Common myeloid progenitor, CD34-positive (primary cell): Measurements from ENCODE around the gene ADAM10.

Experiments
- CTCF ChIA-PET: fragments of 350-600 bp; sonication (Branson Sonifier 250); formaldehyde crosslinking; loops from one replicate; lab custom pipeline; 2021; ENCODE audit warnings: antibody characterized with exemption; lab: Charles Lee
- POLR2A ChIA-PET: fragments of 350-600 bp; sonication (Branson Sonifier 250); formaldehyde crosslinking; loops from one replicate; lab custom pipeline; 2021; ENCODE audit warnings: antibody characterized with exemption; lab: Charles Lee
- DNase-seq, 3 donors: peaks; one replicate each; pipeline versions ENCODE4 v3.0.0 to v3.0.0-alpha.2; 2013
- H3K27ac ChIP-seq, 2 experiments: 1 replicate in 1 of 2; 2 replicates in 1 of 2; pipeline ENCODE4 v1.7.0; 2013; ENCODE audit warnings: inconsistent platforms in 2 of 2, low read length in 2 of 2, mild to moderate bottlenecking in 2 of 2, low read depth in 1 of 2, moderate library complexity in 1 of 2; ENCODE audit not compliant: severe bottlenecking in 2 of 2, insufficient read depth in 1 of 2, poor library complexity in 1 of 2
- H3K27me3 ChIP-seq, 5 experiments: replicated peaks in 2 of 5; 1 replicate in 3 of 5; 2 replicates in 2 of 5; pipeline versions ENCODE4 v1.6.1 to v1.7.0; 2013; ENCODE audit warnings: low read length in 4 of 5, mild to moderate bottlenecking in 2 of 5, moderate library complexity in 2 of 5, inconsistent platforms in 1 of 5; ENCODE audit not compliant: insufficient read depth in 5 of 5, control insufficient read depth in 4 of 5
- H3K36me3 ChIP-seq, 4 experiments: 1 replicate in 2 of 4; 2 replicates in 2 of 4; pipeline versions ENCODE4 v1.6.1 to v1.7.0; 2013; ENCODE audit warnings: low read length in 3 of 4, control low read depth in 1 of 4, mild to moderate bottlenecking in 1 of 4; ENCODE audit not compliant: control insufficient read depth in 4 of 4, insufficient read depth in 4 of 4
- H3K4me1 ChIP-seq, 4 experiments: 1 replicate in 3 of 4; 2 replicates in 1 of 4; pipeline versions ENCODE4 v1.6.1 to v1.7.1; 2013; ENCODE audit warnings: low read length in 3 of 4, mild to moderate bottlenecking in 3 of 4, control low read depth in 1 of 4, inconsistent platforms in 1 of 4, moderate library complexity in 1 of 4; ENCODE audit not compliant: control insufficient read depth in 4 of 4, insufficient read depth in 4 of 4; ENCODE audit errors: control extremely low read depth in 1 of 4
- H3K4me3 ChIP-seq, 7 experiments: 1 replicate in 4 of 7; 2 replicates in 3 of 7; pipeline versions ENCODE4 v1.5.1 to v1.7.0; 2013; ENCODE audit warnings: mild to moderate bottlenecking in 7 of 7, low read length in 6 of 7, moderate library complexity in 6 of 7, inconsistent platforms in 2 of 7, low read depth in 2 of 7, control low read depth in 1 of 7; ENCODE audit not compliant: insufficient read depth in 4 of 7, control insufficient read depth in 1 of 7; ENCODE audit errors: extremely low read depth in 1 of 7
- H3K9me3 ChIP-seq, 5 experiments: 1 replicate in 4 of 5; 2 replicates in 1 of 5; pipeline versions ENCODE4 v1.6.1 to v1.7.1; 2013; ENCODE audit warnings: low read length in 4 of 5, mild to moderate bottlenecking in 2 of 5, inconsistent platforms in 1 of 5, low read depth in 1 of 5, moderate library complexity in 1 of 5; ENCODE audit not compliant: control insufficient read depth in 4 of 5, insufficient read depth in 2 of 5; ENCODE audit errors: control extremely low read depth in 1 of 5
- WGBS: methylation state at CpG from one replicate; pipeline ENCODE4 v1.1.5; 2013; ENCODE audit not compliant: insufficient coverage; 5-methylcytosine and 5-hydroxymethylcytosine counted together

The ADAM10 gene

GRCh38 chr15:58760385-58761009 is 11.0 kb upstream of the ADAM10 start:
- POLR2A ChIA-PET: no interaction called here
- Histone ChIP-seq H3K9me3 (peaks cover 3 to 7% (median 5%) of the 10 kb centered on the region in 5 experiments), H3K27me3 (no peaks in the 10 kb centered on the region), H3K4me3 (no peak overlapping the region), H3K27ac (no peak overlapping the region), H3K36me3 (no peaks in the 10 kb centered on the region), H3K4me1 (no peaks in the 10 kb centered on the region)
- CTCF ChIA-PET: interaction anchor here (0.6 to 1.8 kb wide), 5 partner anchors 9 to 548 kb away, joined by 3 to 6 read pairs (median 4); partner anchors contain the start of genes ADAM10 and MINDY2
- no peak for DNase-seq
- WGBS: 98% methylated on average over 4 of the region's 7 CpGs

GRCh38 chr15:58758141-58758540 is 8.6 kb upstream of the ADAM10 start:
- WGBS: 50% methylated on average over 1 of the region's 3 CpGs
- H3K9me3 ChIP-seq: no peaks in the 10 kb centered on the region
- no peak overlapping the region for H3K4me3 ChIP-seq
- POLR2A ChIA-PET: no interaction called here
- CTCF ChIA-PET: interaction anchor here (0.7 kb wide), 1 partner anchor 319 kb away, joined by 3 read pairs; no protein-coding TSS in a partner anchor
- no peak overlapping the region for H3K27ac ChIP-seq
- H3K36me3 ChIP-seq: no peaks in the 10 kb centered on the region
- H3K4me1 ChIP-seq: no peaks in the 10 kb centered on the region
- H3K27me3 ChIP-seq: no peaks in the 10 kb centered on the region
- DNase-seq: peak in 2 of 3 donors; percentile 15 to 26

- H3K4me3 ChIP-seq: no peak overlapping the region
- no peaks in the 10 kb centered on the region for H3K27me3 ChIP-seq
- CTCF ChIA-PET: interaction anchor here (1.8 kb wide), 1 partner anchor 9 kb away, joined by 7 read pairs; no protein-coding TSS in a partner anchor
- no peak overlapping the region for H3K27ac ChIP-seq
- no peaks in the 10 kb centered on the region for H3K9me3 ChIP-seq
- 94% methylated on average over 3 of the region's 6 CpGs for WGBS
- peak in 2 of 3 donors; percentile 17 to 33 for DNase-seq
- POLR2A ChIA-PET: no interaction called here
- H3K4me1 ChIP-seq: peaks cover 0 to 4% (median 0%) of the 10 kb centered on the region in 4 experiments
- H3K36me3 ChIP-seq: no peaks in the 10 kb centered on the region
Observed at GRCh38 chr15:58755956-58756355, 6.4 kb upstream of the ADAM10 start.

GRCh38 chr15:58755350-58755749 is 5.8 kb upstream of the ADAM10 start:
- DNase-seq: no peak
- H3K4me1 ChIP-seq: peaks cover 0 to 9% (median 3%) of the 10 kb centered on the region in 4 experiments
- no peaks in the 10 kb centered on the region for H3K36me3 ChIP-seq
- ChIA-PET CTCF (interaction anchor here (0.5 to 1.8 kb wide), 2 partner anchors 9 to 119 kb away, joined by 3 to 7 read pairs; no protein-coding TSS in a partner anchor), POLR2A (no interaction called here)
- H3K27ac ChIP-seq: no peak overlapping the region
- no CpG with 5 or more reads among the region's 3 CpGs for WGBS
- no peaks in the 10 kb centered on the region for H3K27me3 ChIP-seq
- no peak overlapping the region for H3K4me3 ChIP-seq
- H3K9me3 ChIP-seq: no peaks in the 10 kb centered on the region

GRCh38 chr15:58752716-58753115 is 3.2 kb upstream of the ADAM10 start:
- Histone ChIP-seq H3K27me3 (no peaks in the 10 kb centered on the region), H3K27ac (no peak overlapping the region), H3K9me3 (no peaks in the 10 kb centered on the region), H3K4me3 (no peak overlapping the region), H3K4me1 (peaks cover 3 to 20% (median 15%) of the 10 kb centered on the region in 4 experiments), H3K36me3 (no peaks in the 10 kb centered on the region)
- ChIA-PET CTCF (interaction anchor here (0.6 to 1.2 kb wide), 2 partner anchors 18 to 41 kb away, joined by 3 to 4 read pairs; partner anchors contain the start of gene MINDY2), POLR2A (no interaction called here)
- WGBS: 75% methylated on average over 1 of the region's 3 CpGs
- no peak for DNase-seq

GRCh38 chr15:58748852-58749531 is 515 bp downstream of the ADAM10 start:
- CTCF ChIA-PET: interaction anchor here (1.4 to 2.5 kb wide), 2 partner anchors 12 to 22 kb away, joined by 6 to 13 read pairs; partner anchors contain the start of gene MINDY2
- under 1% methylated on average over 66 of the region's 81 CpGs for WGBS
- POLR2A ChIA-PET: interaction anchor here (2.1 kb wide), 1 partner anchor 22 kb away, joined by 11 read pairs; the partner anchor contains the start of gene MINDY2
- H3K27me3 ChIP-seq: no peaks in the 10 kb centered on the region
- no peaks in the 10 kb centered on the region for H3K36me3 ChIP-seq
- H3K27ac ChIP-seq: peak overlapping the region; percentile 75 to 93
- H3K9me3 ChIP-seq: no peaks in the 10 kb centered on the region
- peak overlapping the region; percentile 76 to 99 (median 94) for H3K4me3 ChIP-seq
- peaks cover 5 to 40% (median 25%) of the 10 kb centered on the region in 4 experiments for H3K4me1 ChIP-seq
- peak; percentile 34 to 71 (median 60) for DNase-seq
